DND-41 (cell line): Measurements from ENCODE around the gene RIPOR3.
A peak's percentile ranks its signal among the peaks of the same experiment; 100 is the strongest.
"Not testable (repeated sequence)": the region's sequence is repeated elsewhere in the genome, so short reads cannot be mapped to it uniquely, and the experiment has no call there.

Experiments
- ATAC-seq: fragments of 200-7000 bp; cut with Tn5 transposase; 3 replicates; pipeline ENCODE4 v1.9.1; 2021; ENCODE audit warnings: low read depth; ENCODE audit not compliant: insufficient read depth
- DNase-seq: peaks from one replicate; pipeline ENCODE4 v3.0.0-alpha.2; 2020
- H2AFZ ChIP-seq: 2 replicates; pipeline ENCODE4 v1.6.0; 2012; ENCODE audit warnings: low read depth, low read length
- H3K27ac ChIP-seq: 2 replicates; pipeline ENCODE4 v1.5.1; 2012; ENCODE audit warnings: low read length, inconsistent platforms
- H3K27me3 ChIP-seq: fragments of 200-600 bp; sonication (generic); 2 replicates; pipeline ENCODE4 v1.6.0; 2012; ENCODE audit warnings: low read length, mild to moderate bottlenecking, inconsistent platforms; ENCODE audit not compliant: insufficient read depth, poor library complexity
- H3K36me3 ChIP-seq: 2 replicates; pipeline ENCODE4 v1.5.1; 2012; ENCODE audit warnings: low read length, inconsistent platforms; ENCODE audit not compliant: insufficient read depth
- H3K4me1 ChIP-seq: 2 replicates; pipeline ENCODE4 v1.5.1; 2012; ENCODE audit warnings: mild to moderate bottlenecking, low read length; ENCODE audit not compliant: insufficient read depth
- H3K4me2 ChIP-seq: 2 replicates; pipeline ENCODE4 v1.6.0; 2012; ENCODE audit warnings: mild to moderate bottlenecking, moderate library complexity, low read length, inconsistent platforms; ENCODE audit not compliant: insufficient read depth
- H3K4me3 ChIP-seq, 2 experiments: fragments of 200-600 bp in 1 of 2; shearing (Covaris generic) in 1 of 2; 2 replicates each; pipeline ENCODE4 v1.5.1; 2012 to 2016; ENCODE audit warnings: inconsistent platforms in 2 of 2, low read length in 2 of 2, mild to moderate bottlenecking in 2 of 2, low read depth in 1 of 2, moderate library complexity in 1 of 2
- H3K79me2 ChIP-seq: 2 replicates; pipeline ENCODE4 v1.6.0; 2012; ENCODE audit warnings: low read length, inconsistent platforms; ENCODE audit not compliant: insufficient read depth
- H3K9ac ChIP-seq: 2 replicates; pipeline ENCODE4 v1.6.0; 2012; ENCODE audit warnings: low read depth, mild to moderate bottlenecking, inconsistent platforms, low read length, moderate library complexity
- H3K9me3 ChIP-seq: 2 replicates; pipeline ENCODE4 v1.5.1; 2012; ENCODE audit warnings: low read length, moderate library complexity, mild to moderate bottlenecking, inconsistent platforms; ENCODE audit not compliant: insufficient read depth, severe bottlenecking
- H4K20me1 ChIP-seq: 2 replicates; pipeline ENCODE4 v1.6.0; 2012; ENCODE audit warnings: low read length; ENCODE audit not compliant: insufficient read depth
- CTCF ChIP-seq: IDR thresholded peaks from 2 replicates; pipeline ENCODE4 v1.5.1; 2012; ENCODE audit warnings: borderline replicate concordance, low read length, moderate library complexity, mild to moderate bottlenecking; ENCODE audit not compliant: poor library complexity, severe bottlenecking; ENCODE audit errors: extremely low read depth
- EZH2 ChIP-seq: IDR thresholded peaks from 3 replicates; pipeline ENCODE4 v1.6.1; 2012; ENCODE audit warnings: borderline replicate concordance, low read depth, mild to moderate bottlenecking, moderate library complexity, low read length, inconsistent platforms; ENCODE audit not compliant: severe bottlenecking

Gene RIPOR3

DNA sequence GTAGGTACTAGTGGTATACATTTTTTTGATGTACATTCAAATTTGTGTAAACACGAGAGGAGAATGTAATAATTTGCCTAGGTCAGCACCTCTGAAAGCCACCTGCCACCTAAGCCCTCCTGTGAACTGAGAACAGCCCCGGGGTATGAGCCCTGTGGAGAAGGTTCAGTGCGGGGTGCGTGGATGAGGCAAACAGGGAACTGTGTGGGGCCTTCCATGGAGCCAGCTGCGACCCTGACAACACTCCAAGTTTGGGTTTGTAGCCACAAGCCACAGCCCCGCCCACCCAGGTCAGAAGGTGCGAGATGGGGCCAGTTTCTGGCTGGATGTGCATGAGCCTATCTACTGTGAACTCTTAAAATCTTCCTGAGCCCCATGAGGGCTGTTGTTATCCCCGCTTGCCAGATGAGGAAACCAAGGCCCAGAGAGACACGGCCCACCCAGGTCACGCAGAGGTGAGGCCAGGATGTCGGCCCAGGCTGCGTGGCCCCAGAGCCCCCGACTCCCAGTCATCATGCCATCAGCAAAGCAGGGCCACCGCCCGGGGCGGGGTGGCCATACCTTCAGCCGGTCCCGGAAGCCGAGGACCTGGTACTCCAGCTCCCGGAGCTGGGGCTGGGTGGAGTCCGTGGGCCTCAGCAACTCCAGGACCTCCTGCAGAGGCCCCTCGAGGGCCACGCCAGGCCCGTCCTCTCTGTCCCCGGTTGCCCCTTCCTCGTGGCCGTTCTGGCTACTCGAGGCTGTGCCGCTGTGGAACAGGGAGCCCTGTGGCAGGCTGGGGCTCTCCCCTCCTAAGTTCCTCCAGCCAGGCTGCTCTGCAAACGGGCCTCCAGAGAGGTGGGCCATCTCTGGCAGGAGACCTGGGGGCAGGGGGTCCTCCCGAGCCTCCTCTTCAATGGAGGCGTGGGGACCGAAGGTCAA, 89.6 kb downstream of the RIPOR3 start:
- Histone ChIP-seq H3K79me2 (no peaks in the 10 kb centered on the region), H4K20me1 (0 out of 2 replicates have a peak, but pooled peaks cover 4% of the 10 kb centered on the region), H3K4me3 (no peak overlapping the region), H3K4me2 (no peak overlapping the region), H2AFZ (no peak overlapping the region), H3K9ac (no peak overlapping the region), H3K27ac (no peak overlapping the region), H3K9me3 (no peaks in the 10 kb centered on the region), H3K4me1 (no peaks in the 10 kb centered on the region), H3K27me3 (peaks cover 3% of the 10 kb centered on the region), H3K36me3 (no peaks in the 10 kb centered on the region)
- no peak for TF ChIP-seq EZH2
- TF ChIP-seq CTCF: no peak
- DNase-seq (peak; percentile 46), ATAC-seq (peak; percentile 82)

DNA sequence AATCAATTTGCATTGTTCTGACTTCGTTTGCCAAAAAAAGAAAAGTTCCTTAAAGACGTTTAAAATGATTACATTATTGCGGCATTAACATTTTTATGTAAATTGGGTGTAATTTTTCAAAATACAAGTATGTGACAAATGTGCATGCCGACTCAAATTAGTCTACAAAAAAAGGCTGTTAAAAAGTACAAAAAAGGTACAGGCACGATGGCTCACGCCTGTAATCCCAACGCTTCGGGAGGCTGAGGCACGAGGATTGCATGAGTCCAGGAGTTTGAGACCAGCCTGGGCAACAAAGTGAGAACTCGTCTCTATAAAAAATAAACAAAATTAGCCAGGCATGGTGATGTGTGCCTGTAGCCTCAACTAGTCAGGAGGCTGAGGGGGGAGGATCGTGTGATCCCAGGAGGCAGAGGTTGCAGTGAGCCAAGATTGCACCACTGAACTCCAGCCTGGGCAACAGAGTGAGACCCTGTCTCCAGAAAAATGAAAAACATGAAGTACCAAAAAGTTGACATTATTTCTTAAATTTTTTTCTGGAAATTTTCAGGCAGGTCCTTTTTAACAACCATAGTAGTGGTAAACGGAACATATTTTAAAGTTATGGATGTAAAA, 91.0 kb downstream of the RIPOR3 start:
- H3K4me1 ChIP-seq: no peaks in the 10 kb centered on the region
- H3K79me2 ChIP-seq: no peaks in the 10 kb centered on the region
- H3K36me3 ChIP-seq: no peaks in the 10 kb centered on the region
- H3K9me3 ChIP-seq: no peaks in the 10 kb centered on the region
- peaks cover 3% of the 10 kb centered on the region for H3K27me3 ChIP-seq
- TF ChIP-seq CTCF (no peak), EZH2 (no peak)
- no peak overlapping the region for H3K27ac ChIP-seq
- DNase-seq: no peak
- no peak overlapping the region for H2AFZ ChIP-seq
- H3K4me2 ChIP-seq: no peak overlapping the region
- 0 out of 2 replicates have a peak, but pooled peaks cover 4% of the 10 kb centered on the region for H4K20me1 ChIP-seq
- no peak overlapping the region for H3K4me3 ChIP-seq
- H3K9ac ChIP-seq: no peak overlapping the region
- ATAC-seq: no peak

GRCh38 chr20:50598768-50599167, 92.6 kb downstream of the RIPOR3 start:
- H3K27ac ChIP-seq, H3K9ac ChIP-seq, H3K9me3 ChIP-seq, H3K79me2 ChIP-seq, H3K4me1 ChIP-seq, ATAC-seq, H3K36me3 ChIP-seq, H3K4me3 ChIP-seq, DNase-seq, H4K20me1 ChIP-seq, H3K4me2 ChIP-seq, H3K27me3 ChIP-seq, H2AFZ ChIP-seq: not testable (repeated sequence)

- Histone ChIP-seq H2AFZ (no peak overlapping the region), H3K9ac (no peak overlapping the region), H3K79me2 (no peaks in the 10 kb centered on the region), H3K9me3 (no peaks in the 10 kb centered on the region), H3K4me1 (no peaks in the 10 kb centered on the region), H3K4me3 (no peak overlapping the region), H3K27me3 (peaks cover 3% of the 10 kb centered on the region), H3K4me2 (no peak overlapping the region), H3K27ac (no peak overlapping the region), H3K36me3 (no peaks in the 10 kb centered on the region), H4K20me1 (0 out of 2 replicates have a peak, but pooled peaks cover 7% of the 10 kb centered on the region)
- ATAC-seq (no peak), DNase-seq (no peak)
- TF ChIP-seq CTCF (no peak), EZH2 (no peak)
Measured at GRCh38 chr20:50598074-50598473, 93.3 kb downstream of the RIPOR3 start.
